Adipose tissue (tissue), 3 donors: Measurements from ENCODE around the gene ZNF454. TPM values are rescaled to one million over a fixed set of nuclear protein-coding genes. Genes with fewer than 3 reads are reported as not detected.

Experiments used
- H3K27ac ChIP-seq: one replicate; pipeline ENCODE4 v1.5.1; 2013; ENCODE audit warnings: low read depth, low read length
- WGBS, 3 donors: extraction: QIAGEN DNeasy Blood & Tissue Kit; methylation state at CpG; one replicate each; pipeline ENCODE4 v1.1.7; 2013; 5-methylcytosine and 5-hydroxymethylcytosine counted together
- polyA plus RNA-seq, 3 donors: library from polyadenylated mRNA; stranded (reverse); fragments of 200-250 nt; gene quantifications; one replicate each; pipeline ENCODE4 v1.2.3, GENCODE V29; 2013
- donor health status: healthy with polysubstance abuse.
- donor health status: Bipolar disorder and iron deficiency.
- donor health status: healthy.

ZNF454 gene
- polyA plus RNA-seq, 3 donors = 0.61 to 1.8 (median 0.72) TPM

GRCh38 chr5:178991190-178992145 lies 50.5 kb downstream of the ZNF454 start:
- no peak overlapping the region for H3K27ac ChIP-seq
- 87 to 92% (median 90%) methylated on average over 28 of the region's 28 CpGs for WGBS, 3 donors

GRCh38 chr5:178992291-178992895 lies 51.4 kb downstream of the ZNF454 start:
- 52 to 66% (median 56%) methylated on average over 9 of the region's 9 CpGs for WGBS, 3 donors

GRCh38 chr5:178993236-178993765 lies 52.3 kb downstream of the ZNF454 start:
- no peak overlapping the region for H3K27ac ChIP-seq
- 33 to 52% (median 46%) methylated on average over 20 of the region's 20 CpGs for WGBS, 3 donors

More at GRCh38 chr5:178992291-178992895, 51.4 kb downstream of the ZNF454 start:
- H3K27ac ChIP-seq = no peak overlapping the region

DNA sequence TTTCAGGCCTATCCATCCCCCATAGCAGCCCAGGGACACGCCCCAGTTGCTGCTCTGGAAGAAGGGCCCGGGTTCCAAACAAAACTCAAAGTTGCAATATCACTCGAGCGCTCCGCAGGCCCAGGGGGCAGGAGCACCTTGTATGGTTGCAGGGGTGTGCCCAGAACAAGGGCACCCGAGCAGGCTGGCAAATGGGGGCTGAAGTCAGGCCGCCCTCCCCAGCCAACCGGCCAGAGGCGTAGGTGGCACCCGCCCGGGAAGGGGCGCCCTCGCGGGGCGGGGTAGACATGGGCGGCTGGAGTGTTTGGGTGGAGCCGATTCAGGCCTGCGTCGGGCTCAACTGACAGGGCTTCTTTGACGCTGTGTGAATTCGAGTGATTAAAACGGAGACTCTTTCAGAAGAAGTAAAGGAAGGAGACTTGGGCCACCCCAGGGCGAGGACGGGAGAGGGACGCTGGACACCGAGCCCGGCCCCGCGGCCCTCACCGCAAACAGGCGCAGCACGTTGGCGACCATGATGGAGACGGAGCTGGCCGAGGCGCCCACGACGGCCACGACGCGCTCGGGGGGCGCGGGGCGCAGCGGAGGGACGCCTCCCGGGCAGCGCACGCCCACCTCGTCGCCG lies 53.1 kb downstream of the ZNF454 start:
- 18 to 27% (median 20%) methylated on average over 46 to 53 of the region's 53 CpGs for WGBS, 3 donors
- no peak overlapping the region for H3K27ac ChIP-seq

- WGBS, 3 donors = 1 to 3% (median 2%) methylated on average over 65 to 97 of the region's 97 CpGs
These were observed 53.8 kb downstream of the ZNF454 start, which contains the start of gene GRM6 for GRCh38 chr5:178994580-178995340. TSS of gene GRM6 (minus strand) at chr5:178995320. CDS start at chr5:178994944, 376 bp downstream.

DNA sequence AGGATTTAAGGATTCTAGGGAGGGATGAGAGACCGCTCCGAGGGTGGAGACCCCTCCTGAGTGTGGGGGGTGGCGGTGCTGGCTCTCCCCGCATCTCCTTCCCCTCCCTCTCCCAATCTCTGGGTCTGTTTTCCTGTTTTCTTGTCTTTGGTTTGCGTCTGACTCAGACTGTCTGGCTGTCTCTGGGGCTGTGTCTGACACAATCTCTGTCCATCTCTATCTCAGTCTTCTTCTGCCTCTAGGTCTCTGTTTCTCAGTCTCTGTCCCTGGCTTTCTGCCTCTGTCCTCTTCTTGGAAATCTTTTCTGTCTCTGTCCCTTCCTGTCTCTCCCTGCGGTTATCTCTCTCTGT lies 54.3 kb downstream of the ZNF454 start:
- 8 to 13% (median 12%) methylated on average over 6 of the region's 6 CpGs for WGBS, 3 donors

More at GRCh38 chr5:178994580-178995340, 53.8 kb downstream of the ZNF454 start, which contains the start of gene GRM6:
- no peak within 1 kb of the TSS for H3K27ac ChIP-seq

DNA sequence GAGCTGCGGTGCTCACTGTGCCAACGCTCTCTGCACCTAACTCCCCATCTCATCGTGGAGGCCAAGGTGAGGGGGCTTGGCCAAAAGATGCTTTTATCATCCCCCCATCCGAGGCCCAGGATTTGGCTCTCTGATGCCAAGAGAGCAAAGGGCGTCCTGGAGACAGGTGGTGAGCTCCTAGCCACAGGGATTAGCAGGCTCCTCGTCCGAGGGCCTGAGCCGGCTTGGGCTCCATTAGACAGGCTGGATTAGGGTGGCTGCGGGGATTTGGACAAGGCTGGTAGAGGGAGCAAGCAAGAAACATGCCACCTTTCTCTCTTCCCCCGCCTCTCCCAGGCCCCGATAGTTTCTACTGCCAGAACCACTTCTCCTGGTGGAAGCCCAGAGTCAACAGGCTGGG lies 55.2 kb downstream of the ZNF454 start:
- WGBS, 3 donors = 52 to 72% (median 71%) methylated on average over 11 of the region's 11 CpGs
- no peak overlapping the region for H3K27ac ChIP-seq

More for the DNA sequence above, 54.3 kb downstream of the ZNF454 start:
- H3K27ac ChIP-seq = no peak overlapping the region

GRCh38 chr5:178997191-178997590 lies 56.2 kb downstream of the ZNF454 start:
- H3K27ac ChIP-seq = no peak overlapping the region
- 55 to 77% (median 62%) methylated on average over 6 of the region's 6 CpGs for WGBS, 3 donors

DNA sequence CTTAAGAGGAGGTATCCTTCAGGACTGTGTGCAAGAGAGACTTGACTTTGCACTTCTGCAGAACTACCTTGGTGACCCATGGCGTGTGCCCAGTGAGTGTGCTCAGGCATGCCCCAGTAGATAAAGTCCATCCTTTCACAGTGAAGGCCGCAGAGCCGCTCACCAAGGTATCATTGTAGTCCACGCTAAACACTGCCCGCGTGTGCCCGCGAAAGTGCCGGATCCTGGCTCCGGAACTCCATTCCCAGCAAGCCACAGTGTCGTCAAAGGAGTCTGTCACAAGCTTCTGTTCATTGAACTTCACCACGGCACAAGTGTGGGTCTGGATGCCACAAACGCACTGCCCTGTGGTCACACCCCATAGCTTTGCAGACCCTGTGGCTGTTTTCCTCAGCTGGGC lies 57.4 kb downstream of the ZNF454 start:
- H3K27ac ChIP-seq = no peak overlapping the region
- 92 to 95% (median 94%) methylated on average over 13 of the region's 13 CpGs for WGBS, 3 donors

DNA sequence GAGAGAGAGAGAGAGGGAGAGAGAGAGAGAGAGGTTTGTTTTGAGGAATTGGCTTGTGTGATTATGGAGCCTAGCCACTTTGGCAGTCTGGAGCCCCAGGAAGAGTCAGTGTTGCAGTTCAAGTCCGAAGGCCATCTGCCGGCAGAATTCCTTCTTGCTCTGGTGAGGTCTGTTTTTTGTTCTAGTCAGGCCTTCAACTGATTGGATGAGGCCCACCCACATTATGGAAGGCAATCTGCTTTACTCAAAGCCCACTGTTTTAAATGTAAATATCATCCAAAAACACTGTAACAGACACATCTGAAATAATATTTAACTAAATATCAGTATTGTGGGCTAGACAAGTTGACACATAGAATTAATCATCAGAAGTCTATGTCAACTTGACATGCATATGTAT lies 65.6 kb downstream of the ZNF454 start:
- 64 to 94% (median 83%) methylated on average over 2 of the region's 2 CpGs for WGBS, 3 donors
- no peak overlapping the region for H3K27ac ChIP-seq

DNA sequence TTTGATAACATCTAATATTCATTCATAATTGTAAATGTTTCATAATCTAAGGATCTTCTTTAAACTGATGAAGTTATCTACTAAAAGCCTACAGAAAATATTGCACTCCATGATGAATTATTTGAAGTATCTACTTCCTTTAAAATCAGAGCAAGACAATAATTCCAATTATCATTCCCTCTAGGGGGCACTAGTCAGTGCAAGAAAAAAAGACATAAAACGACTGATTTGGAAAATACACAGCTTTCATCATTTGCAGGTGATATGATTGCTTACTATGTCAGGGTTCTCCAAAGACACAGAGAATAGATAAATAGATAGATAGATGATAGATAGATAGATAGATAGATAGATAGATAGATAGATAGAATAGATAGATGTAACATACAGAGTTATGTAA lies 67.7 kb downstream of the ZNF454 start:
- H3K27ac ChIP-seq = no peak overlapping the region
- 18 to 23% (median 18%) methylated on average over 1 of the region's 1 CpG for WGBS, 3 donors

Other genes with a start within 250 kb of the ZNF454 start
- 1 to 10 TPM; 6.7 to 8.0 (median 7.1) TPM for gene ZNF354A, start 210.5 kb upstream of the ZNF454 start, polyA plus RNA-seq
- 10 to 100 TPM in 1 of 3 donors, 1 to 10 TPM in 2; 5.5 to 10.3 (median 8.2) TPM for gene ZNF354B, start 81.2 kb upstream of the ZNF454 start, polyA plus RNA-seq
- gene ZFP2, start 45.3 kb upstream of the ZNF454 start, polyA plus RNA-seq = 1 to 10 TPM in 1 of 3 donors, under 1 TPM in 2; 0.61 to 2.6 (median 0.94) TPM
- gene GRM6, start 54.1 kb downstream of the ZNF454 start, polyA plus RNA-seq = not detected
- gene ZNF879, start 82.6 kb downstream of the ZNF454 start, polyA plus RNA-seq = 1 to 10 TPM in 1 of 3 donors, under 1 TPM in 2; 0.90 to 1.2 (median 0.94) TPM
- gene ZNF354C, start 119.2 kb downstream of the ZNF454 start, polyA plus RNA-seq = 1 to 10 TPM; 1.2 to 2.0 (median 1.3) TPM